Heart left ventricle (tissue), 13 donors: ENCODE results near the gene SUPT3H.

Source experiments
- CTCF ChIP-seq, 12 donors: fragments of 200-600 bp; sonication (generic) in 4 of 12; IDR thresholded peaks; one replicate each; pipeline versions ENCODE4 v1.5.0 to v1.8.0; 2018 to 2022; ENCODE audit warnings: antibody characterized with exemption in 12 of 12, mild to moderate bottlenecking in 5 of 12
- POLR2A ChIP-seq, 2 donors: fragments of 450-650 bp; IDR thresholded peaks; one replicate each; pipeline ENCODE4 v1.6.1; 2017; ENCODE audit warnings: antibody characterized with exemption in 2 of 2, mild to moderate bottlenecking in 2 of 2, moderate library complexity in 2 of 2
- donor health status: ischemic (EF 13 %, LVEDD 7.1; RV severe dilation, severe dysfunction).
- donor health status: DM: no; HTN: yes; CAD: no.
- donor health status: DM: no; HTN: no; CAD: no.
- donor health status: ischemic (EF 25% LVEDD 6.9; RV normal size, moderate dysfunction).
- donor health status: ischemic (EF 25% LVEDD 5.7; RV mildly dilated, moderate dysfunction).
- donor health status: ischemic (EF 35%, LVEDD 5.7; RV mildly dilated, moderate dysfunction).
- donor health status: nonischemic (EF 11% LVEDD 7.7; RV severe dilation, severe dysfunction).
- donor health status: DM: yes; HTN: yes; CAD: no.
- donor health status: PGD.
- donor health status: ischemic (EF 29% LVEDD 5.4; RV normal size, mild dysfunction).
- donor health status: nonischemic (EF 23%, LVEDD 6.1; RV moderate dilation, normal function).

- TF ChIP-seq POLR2A (IDR thresholded peaks at IDR 0.05) (no peak), CTCF (IDR thresholded peaks at IDR 0.05) (no peak)
Measured at GRCh38 chr6:45415788-45416518, 38.2 kb upstream of the SUPT3H start.
